ENCODE results near the gene LRRC4.

The LRRC4 gene

DNA sequence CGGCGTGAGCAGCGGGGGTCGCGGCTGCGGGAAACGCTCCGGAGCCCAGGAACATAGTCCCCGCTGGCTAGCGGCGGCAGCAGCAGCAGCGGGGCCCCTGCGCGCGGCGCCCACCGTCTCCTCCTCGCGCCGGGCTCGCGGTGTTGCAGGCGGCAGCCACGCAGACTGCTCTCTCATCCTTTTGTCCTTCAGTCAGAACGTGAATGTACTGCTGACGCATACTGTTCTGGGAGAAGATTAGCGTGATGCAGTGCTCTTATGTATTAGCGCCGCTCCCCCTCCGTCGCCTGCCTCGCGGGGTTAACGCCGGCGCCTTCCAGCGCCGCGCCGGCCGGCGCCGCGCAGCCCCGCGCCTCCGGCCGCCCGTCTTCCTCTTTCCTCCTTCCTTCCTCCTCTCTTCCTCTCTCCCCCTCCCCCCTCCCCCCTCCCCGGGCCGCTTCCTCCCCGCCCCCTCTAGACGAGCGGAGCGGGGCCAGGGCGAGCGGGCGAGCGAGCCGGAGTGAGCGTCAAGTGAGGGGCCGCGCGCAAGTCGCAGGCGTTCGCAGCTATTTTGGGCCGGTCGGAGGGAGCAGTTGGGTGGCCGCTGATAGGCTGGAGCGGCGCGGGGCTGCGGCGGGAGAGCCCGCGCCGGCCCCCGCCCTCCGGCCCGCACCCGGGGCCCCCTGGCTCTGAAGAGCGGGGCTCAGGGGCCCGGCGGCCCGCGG is 816 bp upstream of the LRRC4 start:
- FAIRE-seq (no peak), DNase-seq (ENCODE audit: low spot score) (no peak)

DNA sequence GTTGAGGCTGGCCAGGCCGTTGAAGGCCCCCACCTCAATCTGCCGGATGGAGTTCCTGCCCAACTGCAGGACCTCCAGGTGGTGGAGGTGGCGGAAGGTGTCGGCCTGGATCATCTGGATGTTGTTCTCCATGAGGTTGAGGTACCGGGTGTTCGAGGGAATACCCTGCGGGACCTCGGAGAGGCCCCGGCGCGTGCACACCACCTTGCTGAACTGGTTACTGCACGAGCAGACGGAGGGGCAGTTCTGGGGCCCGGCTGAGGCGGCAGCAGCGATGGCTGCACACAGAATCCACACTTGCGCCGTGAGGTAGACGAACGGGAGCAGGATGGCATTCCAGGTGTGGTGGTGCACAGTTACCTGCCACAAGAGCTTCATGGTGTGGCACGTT is 979 bp downstream of the LRRC4 start:
- DNase-seq (ENCODE audit: low spot score) (no peak), FAIRE-seq (no peak)

DNA sequence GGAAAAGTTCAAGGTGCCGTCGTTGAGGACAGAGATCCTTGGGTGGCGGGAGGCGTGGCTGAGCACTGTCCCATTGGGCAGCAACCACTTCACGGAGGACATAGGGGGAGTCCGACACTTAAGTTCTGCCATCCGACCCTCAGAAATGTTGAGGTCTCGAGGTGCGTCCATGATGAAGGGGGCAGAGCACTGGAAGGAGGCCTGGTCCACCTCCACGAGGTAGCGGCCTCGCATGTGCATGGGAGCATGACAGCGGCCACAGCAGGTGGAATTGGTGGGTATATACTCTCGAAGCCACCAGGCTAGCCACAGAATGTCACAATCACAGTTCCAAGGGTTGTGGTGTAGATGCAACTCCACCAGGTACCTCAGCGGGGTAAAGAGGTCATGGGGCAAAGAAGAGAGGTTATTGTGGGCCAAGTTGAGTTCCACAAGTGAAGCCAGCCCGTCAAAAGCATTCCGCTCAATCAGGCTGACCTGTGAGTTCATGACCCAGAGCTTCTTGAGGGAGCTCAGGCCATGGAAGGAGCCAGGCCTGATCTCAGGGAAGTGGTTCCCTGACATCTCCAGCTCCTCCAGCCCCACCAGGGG is 1.7 kb downstream of the LRRC4 start:
- no peak for DNase-seq (ENCODE audit: low spot score)
- FAIRE-seq, result no peak

DNA sequence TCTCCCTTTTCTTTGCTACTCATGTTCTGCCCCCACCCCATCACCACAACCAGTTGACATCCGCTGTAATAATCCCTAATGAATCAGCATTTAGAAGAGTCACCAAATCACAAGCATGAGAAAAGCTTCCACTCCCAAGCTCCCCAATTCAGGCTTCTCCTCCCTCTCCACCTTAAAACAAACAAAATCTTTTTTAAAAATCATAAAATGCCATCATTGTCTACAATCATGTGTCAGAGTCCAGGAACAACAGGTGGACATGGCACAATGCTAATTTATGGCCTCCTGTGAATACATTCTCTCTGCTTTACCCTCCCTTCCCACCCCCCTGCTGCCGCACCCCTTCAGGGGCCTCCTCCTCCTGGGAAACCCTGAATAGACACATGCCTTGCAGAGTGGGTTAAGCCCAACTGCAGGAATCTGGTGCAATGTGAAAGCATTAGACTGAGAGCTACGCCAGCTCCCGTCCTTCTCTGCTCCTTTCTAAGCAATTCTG is 3.7 kb downstream of the LRRC4 start:
- FAIRE-seq, result no peak
- no peak for DNase-seq (ENCODE audit: low spot score)

DNA sequence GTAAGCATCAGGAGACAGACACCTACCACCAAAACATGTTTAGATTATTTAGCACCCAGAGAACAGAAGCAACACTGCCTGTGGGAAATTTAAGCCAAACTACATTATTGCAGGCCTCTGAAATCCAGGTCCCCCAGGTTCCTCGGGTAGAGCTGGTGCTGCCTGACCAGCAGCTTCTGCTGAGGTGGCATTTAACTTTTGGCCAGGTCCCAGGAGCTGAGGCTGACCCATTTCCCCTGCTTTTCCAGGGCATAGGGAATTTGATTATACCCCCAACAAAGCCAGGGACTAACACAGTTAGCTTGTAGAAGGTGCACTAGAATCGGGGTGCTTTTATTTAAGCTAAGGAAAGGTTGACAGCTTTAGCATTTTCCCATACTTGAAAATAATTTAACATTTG is 4.7 kb downstream of the LRRC4 start:
- no peak for DNase-seq (ENCODE audit: low spot score)
- no peak for FAIRE-seq

DNA sequence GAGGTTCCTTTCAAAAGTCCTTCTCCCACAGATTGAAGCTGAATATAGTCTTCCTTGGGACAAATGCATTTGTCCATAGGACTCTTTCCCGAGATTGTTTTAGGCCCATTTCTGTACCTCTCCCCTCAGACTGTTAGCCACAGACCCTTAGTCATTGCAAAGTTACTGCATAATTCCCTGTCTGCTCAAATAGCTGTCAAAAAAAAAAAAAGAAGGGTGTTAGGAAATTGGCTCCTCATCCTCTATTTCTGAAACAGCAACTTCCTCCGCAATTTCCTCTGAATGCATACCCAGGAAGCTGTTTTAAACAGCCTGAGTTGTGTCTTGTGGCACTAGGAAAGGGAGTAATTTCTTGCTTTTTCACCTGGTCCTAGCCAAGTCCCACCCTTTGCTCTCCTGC is 5.4 kb downstream of the LRRC4 start:
- FAIRE-seq, result no peak
- no peak for DNase-seq (ENCODE audit: low spot score)

DNA sequence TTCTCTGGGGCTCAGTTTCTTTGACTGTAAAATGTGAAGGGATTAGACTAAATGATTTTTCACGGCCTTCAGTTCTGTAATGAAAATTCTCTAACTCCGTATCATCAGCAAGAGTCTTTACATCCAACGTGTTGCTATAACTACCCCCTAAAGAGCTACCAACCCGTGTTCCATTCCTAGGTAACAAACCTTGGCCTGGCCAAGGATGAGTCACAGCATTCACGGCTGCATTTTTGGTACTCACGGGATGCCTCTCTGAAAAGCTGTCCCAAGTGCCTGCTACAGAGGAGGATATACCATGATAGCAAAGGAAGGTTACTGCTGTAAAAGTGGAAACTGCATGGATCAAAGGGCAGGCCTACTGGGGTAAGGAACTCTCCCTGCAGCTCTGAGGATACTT is 5.9 kb downstream of the LRRC4 start:
- DNase-seq (ENCODE audit: low spot score), result peak; percentile 40
- FAIRE-seq, result no peak

DNA sequence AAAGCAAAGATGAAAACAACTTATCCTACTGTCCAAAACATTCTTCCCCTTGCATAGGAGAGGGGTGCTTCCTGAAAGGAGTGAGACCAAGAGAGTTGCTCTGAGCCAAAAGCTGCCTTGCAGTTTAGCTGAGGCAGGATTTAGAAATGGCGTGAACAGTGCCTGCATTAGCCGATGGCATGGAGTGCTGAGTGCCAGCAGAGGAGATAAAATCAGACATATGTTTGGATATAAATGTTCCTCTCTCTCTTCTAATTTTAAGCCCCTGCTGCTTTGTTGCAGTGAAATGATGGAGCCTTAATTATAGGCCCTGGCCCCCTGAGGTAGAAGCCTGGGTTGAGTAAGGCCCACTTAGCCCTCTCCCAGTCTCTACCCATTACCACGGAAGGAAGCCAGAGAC is 7.1 kb downstream of the LRRC4 start:
- FAIRE-seq, result no peak

DNA sequence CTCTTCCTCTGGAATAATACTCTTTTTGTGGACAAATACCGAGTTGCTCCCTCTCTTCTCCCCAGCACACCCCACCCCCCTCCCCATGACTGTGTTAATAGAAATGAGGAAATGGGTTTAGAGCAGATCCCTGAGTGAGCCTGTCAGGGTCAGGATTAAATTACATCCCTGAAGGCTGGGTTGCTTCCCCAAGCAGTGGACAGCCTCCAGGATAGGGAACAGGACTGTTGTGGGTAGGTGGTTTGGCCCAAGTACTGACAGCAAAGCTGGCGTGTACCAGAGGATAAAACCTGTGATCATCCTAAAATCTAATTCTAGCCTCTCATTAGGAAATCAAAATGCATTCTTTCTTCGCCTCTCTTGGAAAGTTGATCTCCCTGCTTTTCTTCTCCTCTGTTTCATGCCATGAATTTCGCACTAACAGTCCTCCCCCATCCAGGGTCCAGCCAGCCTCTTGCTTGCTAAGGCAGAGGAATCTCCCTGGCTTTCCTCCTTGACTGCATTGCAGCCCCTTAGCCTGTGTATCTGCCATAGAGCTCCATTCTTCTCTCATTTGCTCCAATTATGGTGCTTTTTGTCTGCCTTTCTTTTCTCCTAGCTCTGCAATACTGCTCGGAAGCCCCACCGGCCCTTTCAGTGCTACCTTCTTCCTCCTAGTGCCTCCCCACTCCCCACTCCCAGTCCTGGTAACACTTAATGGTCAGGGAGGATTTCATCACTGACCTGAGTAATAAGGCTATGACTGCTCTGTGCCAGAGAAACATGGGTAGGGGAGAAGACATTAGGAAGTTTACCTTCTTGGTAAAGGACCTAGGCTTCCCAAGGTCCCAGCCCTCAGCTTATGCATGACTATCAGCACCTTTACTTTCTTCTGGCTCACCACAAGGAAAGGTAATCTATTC is 8.4 kb downstream of the LRRC4 start:
- FAIRE-seq (no peak), DNase-seq (ENCODE audit: low spot score) (no peak)

More for the DNA sequence above, 7.1 kb downstream of the LRRC4 start:
- DNase-seq (ENCODE audit: low spot score), result no peak

DNA sequence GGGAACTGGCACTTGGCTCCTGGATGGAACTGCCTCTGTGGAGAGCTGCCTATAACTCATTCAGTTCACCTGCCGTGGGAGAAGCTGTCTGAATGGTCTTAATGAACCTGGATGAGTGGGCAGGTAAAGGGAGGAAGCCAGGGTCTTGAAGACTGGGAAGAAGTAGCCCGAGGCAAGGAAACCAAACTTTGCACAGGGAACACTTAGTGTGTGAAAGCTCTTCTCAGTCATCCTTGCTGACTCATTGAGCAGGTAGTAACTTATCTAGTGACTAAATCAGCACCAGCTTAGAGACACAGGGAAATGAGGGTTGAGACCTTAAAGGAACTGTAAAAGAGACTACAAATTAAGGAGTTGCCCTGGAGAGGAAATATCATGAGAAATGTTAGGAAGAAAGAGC is 9.9 kb downstream of the LRRC4 start:
- FAIRE-seq, result peak; percentile 66
- DNase-seq (ENCODE audit: low spot score), result peak; percentile 52

DNA sequence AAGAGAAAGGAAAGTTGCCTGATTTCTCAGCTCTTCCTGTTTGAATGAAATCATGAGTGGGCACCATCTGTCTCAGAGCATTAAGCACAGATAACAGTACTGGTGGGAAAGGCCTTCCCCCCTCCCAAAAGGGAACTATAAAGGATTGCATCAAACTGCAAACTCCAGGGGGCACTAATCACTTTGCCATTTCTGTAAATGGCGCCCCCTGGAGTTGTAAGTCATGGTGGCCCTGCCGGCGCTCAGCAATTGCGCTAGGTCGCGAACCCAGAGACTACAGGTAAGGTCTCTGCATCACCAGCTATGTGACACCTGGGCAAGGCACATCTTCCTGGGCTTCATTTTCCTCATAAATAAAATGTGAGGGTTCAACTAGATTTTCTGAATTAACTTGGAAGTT is 11.1 kb downstream of the LRRC4 start:
- FAIRE-seq (no peak), DNase-seq (ENCODE audit: low spot score) (no peak)

DNA sequence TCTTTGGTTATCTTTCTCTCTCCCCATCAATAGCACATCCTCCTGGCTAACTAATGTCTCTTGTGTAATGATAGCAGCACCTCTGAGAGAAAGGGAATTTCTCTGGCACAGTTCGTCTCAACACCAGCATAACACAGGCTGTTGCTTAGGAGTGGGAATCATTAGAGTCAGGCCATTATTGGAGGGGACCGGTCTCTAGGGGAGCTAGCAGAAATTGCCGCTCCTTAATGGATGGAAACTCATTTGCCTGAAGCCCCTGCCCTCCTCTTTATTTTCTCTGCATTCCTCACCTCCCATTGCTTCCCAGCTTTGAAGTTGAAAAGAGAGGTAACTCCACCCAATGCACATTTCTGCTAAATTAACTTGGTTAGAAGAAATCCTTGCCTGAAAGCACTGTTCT is 11.9 kb downstream of the LRRC4 start:
- no peak for DNase-seq (ENCODE audit: low spot score)
- no peak for FAIRE-seq

DNA sequence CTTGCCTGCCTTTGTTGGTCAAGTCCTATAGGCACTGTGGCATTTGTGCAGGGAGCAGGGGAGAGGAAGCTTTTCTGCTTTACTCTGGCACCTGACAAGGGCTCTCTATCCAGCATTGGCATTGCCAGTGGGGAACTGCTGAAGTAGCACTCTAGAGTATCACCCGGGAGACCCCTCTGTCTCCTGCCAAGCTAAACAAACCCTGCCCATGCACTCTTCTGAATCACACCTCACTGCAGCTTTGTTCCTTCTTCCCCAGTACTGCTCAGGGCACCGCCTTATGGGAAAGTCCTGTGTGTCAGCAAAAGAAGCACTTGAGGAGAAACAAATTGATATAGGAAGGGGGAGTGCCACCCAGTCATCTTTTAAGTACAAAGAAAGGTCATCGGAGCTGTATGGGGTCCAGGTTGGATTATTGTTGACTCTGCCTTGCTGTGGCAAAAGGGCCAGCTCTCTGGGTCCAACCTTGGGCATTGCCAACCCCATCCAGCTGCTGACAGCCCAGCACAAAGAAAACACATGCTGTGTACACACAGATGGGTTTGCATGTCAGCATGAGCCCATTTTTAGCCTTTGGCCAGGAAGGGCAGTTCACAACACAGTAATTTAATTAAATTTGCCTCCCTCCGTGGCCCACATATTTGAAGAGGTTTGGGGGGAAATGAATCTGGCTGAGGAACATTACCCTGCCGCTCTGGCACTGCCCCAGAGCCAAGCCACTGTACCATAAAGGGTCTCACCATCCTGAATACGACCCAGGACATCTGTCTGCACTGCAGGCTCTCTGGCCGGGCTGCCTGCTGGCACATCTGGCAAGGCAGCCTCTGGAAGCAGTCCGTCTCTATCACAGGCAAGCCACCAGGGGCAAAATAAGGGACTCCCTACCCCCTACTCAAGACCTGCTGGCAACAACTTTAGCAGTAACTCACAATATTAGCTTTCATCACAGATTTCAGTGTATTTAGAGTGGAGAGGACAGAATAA is 13.1 kb downstream of the LRRC4 start:
- FAIRE-seq (no peak), DNase-seq (ENCODE audit: low spot score) (peak; percentile 9)

DNA sequence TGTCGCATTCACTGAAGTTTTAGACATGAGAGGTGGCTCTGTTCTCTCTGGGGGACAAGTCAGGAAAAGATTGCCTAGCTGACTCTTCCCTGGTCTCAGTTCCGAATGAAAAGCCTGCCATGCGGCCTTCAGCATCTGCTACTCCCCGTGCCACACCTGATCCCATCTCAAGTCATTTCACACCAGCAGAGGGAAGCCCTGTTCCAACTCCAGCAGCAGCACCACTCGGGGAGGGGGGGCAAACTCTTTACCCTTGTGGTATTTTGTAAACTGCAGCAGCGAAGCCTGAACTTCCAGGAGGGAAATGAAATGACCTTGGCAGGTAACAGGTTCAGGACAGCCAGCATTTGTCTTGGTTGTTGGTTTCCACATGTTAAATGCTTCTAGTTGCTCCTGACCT is 13.8 kb downstream of the LRRC4 start:
- FAIRE-seq (no peak), DNase-seq (ENCODE audit: low spot score) (no peak)

DNA sequence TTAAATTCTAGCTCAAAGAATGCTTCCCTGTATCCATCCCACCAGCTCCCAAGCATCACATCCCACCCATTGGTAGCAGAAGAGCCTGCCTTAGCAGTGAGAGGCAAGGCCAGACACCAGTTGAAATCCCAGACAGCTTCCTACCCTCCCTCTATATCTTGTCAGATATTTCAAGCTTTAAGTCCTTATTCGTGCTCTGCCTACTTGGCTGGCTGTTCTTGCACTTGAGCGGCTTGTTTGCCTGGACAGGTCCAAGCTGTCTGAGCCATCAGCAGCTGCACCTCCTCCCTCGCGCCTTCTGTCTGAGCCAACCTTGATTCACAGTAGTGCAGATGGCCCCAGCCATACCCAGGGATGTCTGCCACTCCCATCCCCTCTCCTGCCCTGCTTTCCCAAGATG is 16.4 kb downstream of the LRRC4 start:
- FAIRE-seq (no peak), DNase-seq (ENCODE audit: low spot score) (no peak)

DNA sequence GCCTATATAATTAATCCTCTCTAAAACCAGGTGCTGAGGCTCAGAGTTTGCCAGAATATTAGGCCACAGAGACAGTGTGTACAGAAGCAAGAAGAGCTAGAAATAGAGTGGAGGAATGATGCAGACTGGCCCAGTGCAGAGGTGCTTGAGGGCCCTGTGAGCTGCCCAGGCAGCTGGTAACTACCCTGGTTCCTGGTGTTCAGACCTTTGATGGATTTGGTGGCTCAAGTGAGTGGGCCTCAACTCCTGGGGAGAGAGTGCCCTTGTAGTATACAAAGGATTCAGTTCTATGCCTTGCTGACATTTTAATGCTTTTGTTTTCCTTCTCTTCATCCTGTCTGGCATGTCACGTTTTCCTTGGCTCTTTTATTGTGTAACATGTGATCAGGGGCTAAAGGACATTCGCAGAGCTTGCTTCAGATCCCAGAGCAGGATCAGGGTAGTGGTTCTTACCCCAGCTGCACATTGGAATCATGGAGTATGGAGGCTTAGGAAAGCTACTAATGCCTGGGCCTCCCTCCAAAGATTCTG is 20.0 kb downstream of the LRRC4 start:
- FAIRE-seq (no peak), DNase-seq (ENCODE audit: low spot score) (no peak)

DNA sequence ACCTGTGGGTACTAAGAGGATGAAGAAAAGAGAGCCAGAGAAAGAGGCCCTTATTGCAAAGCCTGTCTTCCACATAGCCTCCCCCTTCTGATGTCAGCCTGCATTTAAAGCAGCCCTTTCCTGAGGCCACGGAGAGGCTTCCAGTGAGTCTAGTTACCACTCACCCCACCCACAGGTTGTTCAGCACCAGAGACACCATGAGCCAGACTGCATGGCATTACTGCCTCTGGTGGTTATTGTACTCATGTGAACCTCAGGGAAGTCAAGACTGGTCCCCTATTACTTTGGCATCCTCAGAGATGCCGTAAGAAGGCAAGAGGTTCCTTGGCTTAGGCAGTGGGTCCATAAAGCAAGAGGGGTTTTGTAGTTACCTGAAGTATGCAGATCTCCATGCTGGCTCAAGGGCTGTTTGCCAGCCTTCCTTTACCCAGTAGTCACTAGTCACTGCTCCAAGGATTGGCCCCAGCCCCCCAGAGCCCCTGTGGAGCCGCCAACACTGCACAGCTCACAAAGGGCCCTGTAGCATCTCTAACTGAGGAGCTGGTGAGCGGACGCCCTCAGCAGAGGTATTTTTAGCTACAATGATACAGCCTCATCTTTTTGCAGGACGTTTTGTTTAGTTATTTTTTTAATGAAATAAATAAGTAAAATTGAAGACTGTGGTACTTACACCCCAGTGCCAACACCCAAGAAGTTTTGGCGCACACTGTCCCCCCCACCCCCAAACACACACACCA is 20.7 kb downstream of the LRRC4 start:
- no peak for FAIRE-seq
- DNase-seq (ENCODE audit: low spot score), result no peak

DNA sequence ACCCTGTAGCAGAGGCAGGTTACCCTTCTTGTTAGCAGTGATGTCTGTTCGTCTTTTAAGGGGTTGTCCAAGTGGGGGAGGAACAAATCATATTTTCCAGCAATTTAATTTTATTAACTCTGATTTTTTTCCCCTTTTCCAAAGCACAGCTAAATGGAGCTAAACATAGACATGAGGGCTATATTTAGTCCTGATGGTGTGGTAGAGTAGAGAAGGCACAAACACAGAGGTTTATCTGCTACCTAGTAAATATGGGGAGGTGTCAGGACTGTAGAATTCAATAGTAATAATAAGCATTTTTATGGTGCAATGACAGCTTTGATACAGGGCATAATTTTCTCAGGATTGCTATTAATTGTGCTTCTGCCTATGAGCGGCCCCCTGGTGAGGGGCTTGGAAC is 22.5 kb downstream of the LRRC4 start:
- DNase-seq (ENCODE audit: low spot score) (no peak), FAIRE-seq (no peak)

DNA sequence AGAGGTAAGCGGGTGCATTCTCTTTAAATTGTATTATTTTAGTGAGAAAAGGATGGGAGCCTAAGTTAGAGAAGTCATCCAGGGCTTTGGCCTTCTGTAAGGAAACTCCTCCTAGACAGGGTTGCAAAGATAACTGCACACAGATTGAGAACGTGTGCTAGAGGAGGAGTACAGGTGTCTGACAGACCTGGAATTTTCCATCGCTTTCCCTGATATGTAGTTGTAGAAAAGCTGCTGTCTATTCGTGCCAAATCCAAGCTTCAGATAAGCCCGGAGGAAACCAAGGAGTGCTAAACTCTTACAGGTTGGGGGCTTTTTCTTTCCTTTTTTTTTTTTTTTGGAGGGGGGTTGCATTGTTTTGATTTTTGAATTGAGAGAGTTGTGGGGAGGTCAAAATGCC is 23.1 kb downstream of the LRRC4 start:
- no peak for DNase-seq (ENCODE audit: low spot score)
- FAIRE-seq, result no peak

DNA sequence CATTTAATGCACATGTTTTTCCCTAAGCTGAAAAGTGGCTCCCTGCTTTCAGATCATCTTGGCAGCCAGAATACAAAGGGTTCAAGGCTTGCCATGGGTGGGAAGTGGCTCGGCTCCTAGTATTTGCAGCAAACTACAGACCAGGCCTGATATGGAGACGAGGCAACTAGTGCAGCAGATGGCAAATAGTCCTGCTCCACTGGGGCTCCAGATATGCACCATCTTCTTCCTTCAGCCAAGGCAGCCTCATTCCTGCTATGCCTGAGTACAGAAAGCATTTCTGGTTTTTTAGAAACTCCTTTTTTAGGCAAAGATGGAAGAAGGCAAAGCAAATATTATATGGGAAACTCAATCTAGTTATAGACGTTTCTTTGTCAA is 23.9 kb downstream of the LRRC4 start:
- DNase-seq (ENCODE audit: low spot score) (no peak), FAIRE-seq (no peak)

All from RCC 7860 (cell line).